ENCODE measurements around the gene PSTPIP2.
A peak's percentile ranks its signal among the peaks of the same experiment; 100 is the strongest.

The PSTPIP2 gene

DNA sequence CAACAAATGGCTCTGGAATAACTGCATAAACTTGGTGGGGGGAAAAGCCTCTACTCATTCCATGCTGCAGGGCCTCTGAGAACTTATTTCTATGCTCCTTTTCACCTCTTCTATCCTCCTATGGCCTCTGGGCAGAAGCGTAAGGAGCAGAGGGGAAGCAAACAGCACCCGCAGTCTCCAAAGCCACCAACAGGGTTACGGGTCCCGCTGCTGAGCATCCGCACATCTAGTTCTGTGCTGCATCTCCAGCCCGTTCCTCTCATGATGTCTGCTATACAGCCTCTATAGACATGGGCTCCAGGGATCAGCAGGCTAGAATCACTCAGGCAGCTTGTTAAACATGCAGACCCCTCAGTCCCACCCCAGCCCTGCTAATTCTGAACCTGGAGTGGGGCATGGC is 25.9 kb downstream of the PSTPIP2 start:
- no peak overlapping the region for H3K4me3 ChIP-seq (ENCODE audit: low read length)
- no peak overlapping the region for H3K27ac ChIP-seq (ENCODE audit: low read depth, low read length)
- H3K9ac ChIP-seq (ENCODE audit: low read length) = no peak overlapping the region
- H3K4me1 ChIP-seq (ENCODE audit: control insufficient read depth, insufficient read depth, low read length) = no peaks in the 10 kb centered on the region
- H3K36me3 ChIP-seq (ENCODE audit: control insufficient read depth, insufficient read depth, low read length) = peaks cover 2% of the 10 kb centered on the region
- no peaks in the 10 kb centered on the region for H3K27me3 ChIP-seq (ENCODE audit: control insufficient read depth, insufficient read depth, low read length)

GRCh38 chr18:46042571-46043123 is 29.4 kb downstream of the PSTPIP2 start:
- no peaks in the 10 kb centered on the region for H3K4me1 ChIP-seq (ENCODE audit: control insufficient read depth, insufficient read depth, low read length)
- H3K9ac ChIP-seq (ENCODE audit: low read length) = no peak overlapping the region
- peaks cover 2% of the 10 kb centered on the region for H3K36me3 ChIP-seq (ENCODE audit: control insufficient read depth, insufficient read depth, low read length)
- no peak overlapping the region for H3K27ac ChIP-seq (ENCODE audit: low read depth, low read length)
- no peak overlapping the region for H3K4me3 ChIP-seq (ENCODE audit: low read length)
- H3K27me3 ChIP-seq (ENCODE audit: control insufficient read depth, insufficient read depth, low read length) = no peaks in the 10 kb centered on the region

DNA sequence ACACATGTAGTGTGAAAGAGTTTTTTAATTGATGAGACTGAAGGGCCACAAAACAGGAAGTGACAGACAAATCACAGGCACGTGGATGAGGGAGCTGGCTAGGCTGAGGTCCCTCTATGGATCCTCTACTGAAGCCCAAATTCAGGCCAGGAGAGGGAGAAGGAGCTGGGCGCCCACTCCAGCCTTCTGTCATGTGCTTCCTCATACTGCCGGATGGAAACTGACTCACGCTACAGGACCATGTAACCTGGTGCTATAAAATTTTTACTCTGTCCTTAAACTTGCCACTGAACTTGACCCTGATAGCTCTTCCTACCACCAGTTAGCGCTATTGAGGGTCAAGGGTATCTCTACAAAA is 31.3 kb downstream of the PSTPIP2 start:
- no peak overlapping the region for H3K4me3 ChIP-seq (ENCODE audit: low read length)

DNA sequence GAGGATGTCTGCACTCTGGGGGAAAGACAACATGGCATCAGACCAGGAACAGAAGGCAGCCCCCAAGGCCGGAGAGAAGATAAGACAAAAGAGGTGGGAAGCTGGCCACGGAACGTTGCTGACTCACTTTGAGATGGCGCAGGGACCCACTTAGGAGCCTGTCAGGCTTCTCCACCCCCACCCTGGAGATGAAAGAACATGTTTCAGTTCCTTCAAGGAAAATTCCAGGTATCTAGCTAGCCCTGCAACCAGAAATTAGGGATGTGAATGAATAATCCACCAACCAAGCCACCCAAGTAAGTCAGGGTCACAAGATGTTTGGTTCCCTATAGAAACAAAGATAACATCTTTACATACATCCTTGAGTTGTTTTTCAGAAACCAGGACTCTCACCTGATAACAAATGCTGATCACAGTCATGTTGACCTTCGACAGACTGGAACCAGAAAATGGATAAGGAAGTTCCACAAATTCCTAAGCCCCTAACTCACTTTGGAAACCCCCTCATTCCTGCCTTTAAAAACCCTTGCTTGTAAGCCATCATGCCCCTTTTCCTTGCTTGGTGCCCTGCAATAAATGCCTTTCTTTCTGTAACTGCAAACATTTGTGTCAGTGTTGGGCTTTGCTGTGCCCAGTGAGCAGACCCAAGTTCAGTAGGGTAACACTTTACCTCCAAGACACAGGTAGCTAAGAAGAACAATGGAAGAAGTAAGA is 31.9 kb downstream of the PSTPIP2 start:
- Histone ChIP-seq H3K4me3 (ENCODE audit: low read length) (no peak overlapping the region), H3K27ac (ENCODE audit: low read depth, low read length) (no peak overlapping the region), H3K36me3 (ENCODE audit: control insufficient read depth, insufficient read depth, low read length) (no peaks in the 10 kb centered on the region), H3K27me3 (ENCODE audit: control insufficient read depth, insufficient read depth, low read length) (no peaks in the 10 kb centered on the region), H3K4me1 (ENCODE audit: control insufficient read depth, insufficient read depth, low read length) (no peaks in the 10 kb centered on the region), H3K9ac (ENCODE audit: low read length) (no peak overlapping the region)

More for the DNA sequence above, 31.3 kb downstream of the PSTPIP2 start:
- H3K27me3 ChIP-seq (ENCODE audit: control insufficient read depth, insufficient read depth, low read length) = no peaks in the 10 kb centered on the region
- no peak overlapping the region for H3K9ac ChIP-seq (ENCODE audit: low read length)
- H3K27ac ChIP-seq (ENCODE audit: low read depth, low read length) = no peak overlapping the region
- H3K36me3 ChIP-seq (ENCODE audit: control insufficient read depth, insufficient read depth, low read length) = no peaks in the 10 kb centered on the region
- no peaks in the 10 kb centered on the region for H3K4me1 ChIP-seq (ENCODE audit: control insufficient read depth, insufficient read depth, low read length)

DNA sequence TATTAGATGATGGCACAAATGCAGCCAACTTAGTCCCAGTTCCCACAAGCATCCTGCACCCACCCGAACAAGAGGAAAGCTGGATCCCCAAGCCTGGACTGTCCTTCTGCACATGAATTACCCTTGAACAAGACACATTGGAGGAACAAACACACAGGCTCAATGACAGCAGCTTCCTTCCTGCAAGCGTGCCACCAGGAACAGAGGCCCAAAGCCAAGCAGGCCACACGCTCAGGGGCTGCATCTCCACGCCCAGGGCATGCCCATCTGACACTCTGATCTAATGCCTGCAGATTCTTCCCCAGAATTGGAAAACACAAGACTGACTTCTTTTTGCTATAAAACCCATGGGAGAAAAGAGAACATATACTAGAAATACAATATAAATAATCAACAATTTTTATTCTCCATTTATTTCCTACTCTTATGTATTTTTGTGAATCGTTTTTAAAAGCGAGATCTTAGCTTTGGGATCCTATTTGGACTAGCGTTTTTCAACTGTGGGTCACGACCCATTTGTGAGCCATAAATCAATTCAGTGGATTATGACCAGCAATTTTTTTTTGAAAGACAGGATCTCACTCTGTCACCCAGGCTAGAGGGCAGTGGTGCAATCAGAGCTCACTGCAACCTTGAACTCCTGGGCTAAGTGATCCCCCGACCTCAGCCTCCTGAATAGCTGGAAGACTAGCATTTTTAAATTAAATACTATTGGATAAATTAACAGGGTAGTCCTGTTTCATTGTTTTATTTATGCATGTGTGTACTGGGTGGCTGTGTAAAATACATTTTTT is 34.4 kb downstream of the PSTPIP2 start:
- no peaks in the 10 kb centered on the region for H3K4me1 ChIP-seq (ENCODE audit: control insufficient read depth, insufficient read depth, low read length)
- no peaks in the 10 kb centered on the region for H3K27me3 ChIP-seq (ENCODE audit: control insufficient read depth, insufficient read depth, low read length)
- H3K27ac ChIP-seq (ENCODE audit: low read depth, low read length) = no peak overlapping the region
- H3K36me3 ChIP-seq (ENCODE audit: control insufficient read depth, insufficient read depth, low read length) = no peaks in the 10 kb centered on the region
- H3K9ac ChIP-seq (ENCODE audit: low read length) = no peak overlapping the region
- H3K4me3 ChIP-seq (ENCODE audit: low read length) = no peak overlapping the region

DNA sequence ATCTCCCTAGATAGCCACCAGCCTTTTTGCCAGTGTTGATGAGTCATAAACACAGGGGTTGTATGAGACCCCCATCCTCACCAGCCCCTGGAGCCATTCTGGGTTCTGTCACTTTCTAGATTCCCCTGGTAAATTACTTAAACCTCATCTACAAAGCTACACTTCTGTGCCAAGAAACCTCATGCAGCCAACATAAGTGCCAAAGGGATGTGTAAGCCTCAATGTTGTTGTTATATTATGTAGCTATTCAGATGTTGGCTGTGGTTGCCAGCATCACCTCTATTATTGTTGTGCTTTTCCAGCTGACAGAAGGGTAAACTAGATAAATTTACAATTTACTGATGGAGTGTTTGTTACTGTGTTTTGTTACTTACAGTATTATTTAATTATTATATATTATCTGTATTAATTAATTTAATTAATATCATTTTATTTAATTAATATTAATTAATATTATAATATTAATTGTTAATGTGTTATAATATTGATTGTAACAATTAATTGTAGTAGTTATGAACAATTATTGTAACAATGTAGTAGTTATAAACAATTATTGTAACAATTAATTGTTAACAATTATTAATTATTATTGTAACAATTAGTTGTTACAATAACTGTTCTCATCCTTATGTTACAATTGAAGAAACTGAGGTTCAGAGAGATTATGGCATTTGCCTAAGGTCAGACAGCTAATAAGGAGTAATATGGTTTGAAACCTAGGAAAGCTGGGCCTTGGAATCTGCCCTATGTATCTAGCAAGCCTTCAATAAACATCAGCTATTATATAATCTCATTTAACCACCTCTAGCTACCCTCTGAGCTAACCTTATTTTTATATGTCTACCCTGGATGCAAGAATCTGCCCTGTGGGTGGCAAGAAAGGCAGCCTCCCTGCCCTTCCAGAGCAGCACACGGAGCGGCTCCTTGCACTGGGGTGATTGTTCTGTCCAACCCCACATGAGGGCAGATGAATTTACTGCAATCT is 36.1 kb downstream of the PSTPIP2 start:
- no peak overlapping the region for H3K9ac ChIP-seq (ENCODE audit: low read length)
- no peak overlapping the region for H3K27ac ChIP-seq (ENCODE audit: low read depth, low read length)
- H3K36me3 ChIP-seq (ENCODE audit: control insufficient read depth, insufficient read depth, low read length) = no peaks in the 10 kb centered on the region
- H3K4me1 ChIP-seq (ENCODE audit: control insufficient read depth, insufficient read depth, low read length) = no peaks in the 10 kb centered on the region
- no peaks in the 10 kb centered on the region for H3K27me3 ChIP-seq (ENCODE audit: control insufficient read depth, insufficient read depth, low read length)
- H3K4me3 ChIP-seq (ENCODE audit: low read length) = no peak overlapping the region

DNA sequence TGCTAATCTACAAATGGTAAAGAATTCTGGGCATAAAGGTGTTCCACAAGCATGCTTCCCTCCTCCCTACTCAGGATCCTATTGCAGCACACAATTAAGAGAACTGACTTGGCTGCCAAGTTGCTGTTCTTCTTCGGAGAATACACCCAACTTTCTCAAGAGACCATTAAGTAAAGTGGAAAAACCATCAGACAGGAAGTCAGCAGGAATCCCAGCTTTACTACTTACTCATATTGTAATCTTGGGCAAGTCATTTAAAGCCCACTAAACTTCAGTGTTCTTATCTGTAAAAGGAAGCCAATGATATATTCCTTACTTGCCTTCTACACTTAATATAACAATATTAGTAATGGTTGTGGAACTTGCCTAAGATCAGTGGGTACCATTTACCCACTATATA is 37.8 kb downstream of the PSTPIP2 start:
- Histone ChIP-seq H3K27ac (ENCODE audit: low read depth, low read length) (no peak overlapping the region), H3K4me3 (ENCODE audit: low read length) (no peak overlapping the region), H3K36me3 (ENCODE audit: control insufficient read depth, insufficient read depth, low read length) (no peaks in the 10 kb centered on the region)

GRCh38 chr18:46031741-46032140 is 40.3 kb downstream of the PSTPIP2 start:
- Histone ChIP-seq H3K36me3 (ENCODE audit: control insufficient read depth, insufficient read depth, low read length) (no peaks in the 10 kb centered on the region), H3K9ac (ENCODE audit: low read length) (no peak overlapping the region), H3K27me3 (ENCODE audit: control insufficient read depth, insufficient read depth, low read length) (no peaks in the 10 kb centered on the region), H3K27ac (ENCODE audit: low read depth, low read length) (no peak overlapping the region), H3K4me1 (ENCODE audit: control insufficient read depth, insufficient read depth, low read length) (no peaks in the 10 kb centered on the region), H3K4me3 (ENCODE audit: low read length) (no peak overlapping the region)

More for the DNA sequence above, 37.8 kb downstream of the PSTPIP2 start:
- Histone ChIP-seq H3K27me3 (ENCODE audit: control insufficient read depth, insufficient read depth, low read length) (no peaks in the 10 kb centered on the region), H3K9ac (ENCODE audit: low read length) (no peak overlapping the region), H3K4me1 (ENCODE audit: control insufficient read depth, insufficient read depth, low read length) (no peaks in the 10 kb centered on the region)

DNA sequence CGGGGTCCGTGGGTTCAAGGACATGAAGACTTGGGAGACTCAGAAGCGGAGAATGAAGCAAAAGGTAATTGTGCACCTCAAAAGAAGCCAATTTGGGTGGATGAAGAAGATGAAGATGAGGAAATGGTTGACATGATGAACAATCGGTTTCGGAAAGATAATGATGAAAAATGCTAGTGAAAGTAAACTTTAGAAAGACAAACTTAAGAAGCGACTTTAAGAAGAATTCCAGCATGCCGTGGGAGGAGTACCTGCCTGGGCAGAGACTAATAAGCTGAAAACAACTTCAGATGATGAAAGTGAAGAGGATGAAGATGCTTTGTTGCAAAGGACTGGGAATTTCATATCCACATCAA is 43.5 kb downstream of the PSTPIP2 start:
- Histone ChIP-seq H3K27me3 (ENCODE audit: control insufficient read depth, insufficient read depth, low read length) (no peaks in the 10 kb centered on the region), H3K4me3 (ENCODE audit: low read length) (peak overlapping the region; percentile 70), H3K36me3 (ENCODE audit: control insufficient read depth, insufficient read depth, low read length) (no peaks in the 10 kb centered on the region), H3K4me1 (ENCODE audit: control insufficient read depth, insufficient read depth, low read length) (no peaks in the 10 kb centered on the region), H3K27ac (ENCODE audit: low read depth, low read length) (peak overlapping the region; percentile 32), H3K9ac (ENCODE audit: low read length) (peak overlapping the region; percentile 21)

DNA sequence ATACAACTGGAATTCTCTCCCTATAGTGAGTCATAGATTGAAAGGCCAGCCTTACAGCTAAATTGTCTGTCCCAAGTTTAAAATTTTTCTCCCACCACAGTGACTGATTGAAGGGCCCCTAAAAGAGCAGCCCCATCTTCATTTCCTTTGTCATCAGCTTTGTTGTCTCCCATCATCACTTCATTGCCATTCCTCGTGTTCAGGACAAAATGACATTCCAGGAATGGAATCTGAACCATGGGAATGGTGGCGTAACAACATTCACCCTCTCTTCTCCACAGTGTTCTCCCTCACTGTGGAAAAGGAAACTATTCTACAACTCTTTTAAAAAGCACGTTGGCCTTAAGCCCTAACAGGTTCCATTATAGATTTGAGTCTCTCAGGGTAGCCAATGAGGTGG is 52.1 kb downstream of the PSTPIP2 start:
- Histone ChIP-seq H3K36me3 (ENCODE audit: control insufficient read depth, insufficient read depth, low read length) (no peaks in the 10 kb centered on the region), H3K9ac (ENCODE audit: low read length) (no peak overlapping the region), H3K4me3 (ENCODE audit: low read length) (no peak overlapping the region), H3K4me1 (ENCODE audit: control insufficient read depth, insufficient read depth, low read length) (no peaks in the 10 kb centered on the region), H3K27ac (ENCODE audit: low read depth, low read length) (no peak overlapping the region), H3K27me3 (ENCODE audit: control insufficient read depth, insufficient read depth, low read length) (no peaks in the 10 kb centered on the region)

DNA sequence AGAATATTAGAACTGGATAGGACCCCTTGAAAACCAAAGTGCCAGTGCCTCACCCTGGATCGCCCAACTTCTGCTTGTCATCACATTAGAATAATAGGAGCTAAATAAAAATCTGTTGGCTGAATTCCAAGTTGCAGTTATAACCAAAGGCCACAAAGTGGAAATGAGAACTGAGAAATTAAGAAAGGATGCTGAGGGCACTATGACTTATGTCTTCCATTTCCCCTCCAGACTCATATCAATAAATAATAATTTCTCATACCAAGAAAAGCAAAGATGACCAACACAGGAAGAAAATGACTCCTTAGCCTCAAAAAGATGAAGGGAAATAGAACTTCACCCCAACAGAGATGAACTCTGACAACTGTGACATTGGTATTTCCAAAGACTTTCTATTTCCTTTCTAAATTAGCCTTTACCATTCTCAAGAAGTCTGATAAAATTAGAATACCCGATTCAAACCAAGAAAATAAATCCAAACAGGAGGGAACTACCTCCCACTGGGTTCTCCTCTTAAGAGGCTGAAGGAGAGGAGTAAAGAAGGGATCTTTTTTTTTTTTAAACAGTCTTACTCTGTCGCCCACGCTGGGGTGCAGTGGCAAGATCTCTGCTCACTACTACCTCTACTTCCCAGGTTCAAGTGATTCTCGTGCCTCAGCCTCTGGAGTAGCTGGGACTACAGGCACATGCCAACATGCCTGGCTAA is 58.4 kb downstream of the PSTPIP2 start:
- Histone ChIP-seq H3K27ac (ENCODE audit: low read depth, low read length) (no peak overlapping the region), H3K9ac (ENCODE audit: low read length) (no peak overlapping the region)

More for the DNA sequence above, 58.4 kb downstream of the PSTPIP2 start:
- Histone ChIP-seq H3K4me1 (ENCODE audit: control insufficient read depth, insufficient read depth, low read length) (no peaks in the 10 kb centered on the region), H3K4me3 (ENCODE audit: low read length) (no peak overlapping the region), H3K27me3 (ENCODE audit: control insufficient read depth, insufficient read depth, low read length) (no peaks in the 10 kb centered on the region), H3K36me3 (ENCODE audit: control insufficient read depth, insufficient read depth, low read length) (no peaks in the 10 kb centered on the region)
